Panc1 (cell line): ENCODE data around the gene WSCD2.

ENCODE experiments used
- POLR2AphosphoS5 ChIP-seq: IDR thresholded peaks from 2 replicates; pipeline ENCODE4 v1.6.1; 2012; ENCODE audit warnings: mild to moderate bottlenecking, low read depth, low read length, moderate library complexity
- SIN3A ChIP-seq: IDR thresholded peaks from 2 replicates; pipeline ENCODE4 v1.6.1; 2012; ENCODE audit warnings: low read depth, mild to moderate bottlenecking, low read length, moderate library complexity, borderline replicate concordance; ENCODE audit not compliant: insufficient read depth
- TCF7L2 ChIP-seq: IDR thresholded peaks from 2 replicates; pipeline ENCODE4 v1.6.1; 2011; ENCODE audit warnings: mild to moderate bottlenecking, low read depth, low read length, inconsistent platforms
- TF ChIP-seq, protein P1 (sequence below): fragments of 450-650 bp; IDR thresholded peaks from 2 replicates; pipeline ENCODE4 v1.5.1; 2017; ENCODE audit warnings: mild to moderate bottlenecking

DNA sequence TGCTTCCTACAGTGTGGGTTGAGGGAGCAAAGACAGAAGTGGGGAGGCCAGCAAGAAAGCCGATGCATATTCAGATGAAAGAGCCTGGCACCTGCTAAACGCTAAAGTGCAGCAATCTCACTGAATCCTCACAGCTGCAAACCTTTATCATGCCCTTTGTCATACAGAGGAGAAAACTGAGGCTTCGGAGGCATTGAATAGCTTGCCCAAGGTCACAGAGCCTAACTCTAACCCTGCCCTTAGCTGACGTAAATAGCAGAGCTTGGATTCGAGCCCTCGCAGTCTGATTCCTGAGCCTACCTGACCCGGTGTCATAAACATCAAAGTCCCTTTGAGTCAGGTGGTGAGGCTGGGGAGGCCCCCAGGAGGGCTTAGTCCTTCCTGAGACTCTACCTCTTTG is 155.1 kb downstream of the WSCD2 start:
- TF ChIP-seq, protein P1, sequence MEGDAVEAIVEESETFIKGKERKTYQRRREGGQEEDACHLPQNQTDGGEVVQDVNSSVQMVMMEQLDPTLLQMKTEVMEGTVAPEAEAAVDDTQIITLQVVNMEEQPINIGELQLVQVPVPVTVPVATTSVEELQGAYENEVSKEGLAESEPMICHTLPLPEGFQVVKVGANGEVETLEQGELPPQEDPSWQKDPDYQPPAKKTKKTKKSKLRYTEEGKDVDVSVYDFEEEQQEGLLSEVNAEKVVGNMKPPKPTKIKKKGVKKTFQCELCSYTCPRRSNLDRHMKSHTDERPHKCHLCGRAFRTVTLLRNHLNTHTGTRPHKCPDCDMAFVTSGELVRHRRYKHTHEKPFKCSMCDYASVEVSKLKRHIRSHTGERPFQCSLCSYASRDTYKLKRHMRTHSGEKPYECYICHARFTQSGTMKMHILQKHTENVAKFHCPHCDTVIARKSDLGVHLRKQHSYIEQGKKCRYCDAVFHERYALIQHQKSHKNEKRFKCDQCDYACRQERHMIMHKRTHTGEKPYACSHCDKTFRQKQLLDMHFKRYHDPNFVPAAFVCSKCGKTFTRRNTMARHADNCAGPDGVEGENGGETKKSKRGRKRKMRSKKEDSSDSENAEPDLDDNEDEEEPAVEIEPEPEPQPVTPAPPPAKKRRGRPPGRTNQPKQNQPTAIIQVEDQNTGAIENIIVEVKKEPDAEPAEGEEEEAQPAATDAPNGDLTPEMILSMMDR = no peak
- TF ChIP-seq POLR2AphosphoS5 (no peak), TCF7L2 (no peak), SIN3A (no peak)
